GM12878 (cell line): ENCODE data around the gene RNF220.

Experiments used
- CHD2 ChIP-seq: IDR thresholded peaks from 2 replicates; pipeline ENCODE4 v1.6.1; 2011; ENCODE audit warnings: low read depth, low read length, improper control_type of control experiment, borderline replicate concordance
- CTCF ChIP-seq, 3 experiments: IDR thresholded peaks in 2 of 3; conservative IDR thresholded peaks in 1 of 3; 2 replicates each; pipeline ENCODE4 v1.5.1; 2011; ENCODE audit warnings: low read depth in 3 of 3, low read length in 3 of 3, mild to moderate bottlenecking in 3 of 3, control low read depth in 2 of 3, moderate library complexity in 2 of 3, inconsistent platforms in 1 of 3, mixed read lengths in 1 of 3; ENCODE audit not compliant: control insufficient read depth in 2 of 3, insufficient read depth in 1 of 3; ENCODE audit errors: extremely low read depth in 1 of 3
- EGR1 ChIP-seq, 2 experiments: IDR thresholded peaks; 1 replicate in 1 of 2; 2 replicates in 1 of 2; pipeline ENCODE4 v1.6.1; 2011 to 2012; ENCODE audit warnings: low read depth in 2 of 2, low read length in 2 of 2, borderline replicate concordance in 1 of 2, mild to moderate bottlenecking in 1 of 2, moderate library complexity in 1 of 2
- EP300 ChIP-seq, 2 experiments: fragments of 150-350 bp in 1 of 2; IDR thresholded peaks; 2 replicates each; pipeline ENCODE4 v1.6.1; 2011 to 2012; ENCODE audit warnings: low read depth in 2 of 2, low read length in 2 of 2, borderline replicate concordance in 1 of 2, improper control_type of control experiment in 1 of 2, inconsistent platforms in 1 of 2; ENCODE audit not compliant: control insufficient read depth in 1 of 2
- EZH2 ChIP-seq: IDR thresholded peaks from 2 replicates; pipeline ENCODE4 v1.6.1; 2012; ENCODE audit warnings: low read depth, mild to moderate bottlenecking, control low read depth, inconsistent platforms, low read length, borderline replicate concordance; ENCODE audit not compliant: control insufficient read depth
- JUND ChIP-seq: IDR thresholded peaks from 2 replicates; pipeline ENCODE4 v1.6.1; 2012; ENCODE audit warnings: low read depth, mild to moderate bottlenecking, low read length, improper control_type of control experiment, moderate library complexity
- POLR2A ChIP-seq: IDR thresholded peaks from 2 replicates; pipeline ENCODE4 v1.6.1; 2011; ENCODE audit warnings: low read depth, mild to moderate bottlenecking, low read length
- SPI1 ChIP-seq: IDR thresholded peaks from 2 replicates; pipeline ENCODE4 v1.6.1; 2011; ENCODE audit warnings: low read depth, mild to moderate bottlenecking, low read length, moderate library complexity, borderline replicate concordance; ENCODE audit not compliant: insufficient read depth
- TCF3 ChIP-seq: IDR thresholded peaks from 2 replicates; pipeline ENCODE4 v1.6.1; 2012; ENCODE audit warnings: low read depth, mild to moderate bottlenecking, low read length, borderline replicate concordance; ENCODE audit not compliant: insufficient read depth
- TCF7 ChIP-seq: IDR thresholded peaks from 2 replicates; pipeline ENCODE4 v1.6.1; 2014; ENCODE audit warnings: antibody characterized with exemption, borderline replicate concordance
- ZNF207 ChIP-seq: fragments of 450-650 bp; IDR thresholded peaks from 2 replicates; pipeline ENCODE4 v1.6.1; 2014; ENCODE audit warnings: antibody characterized with exemption, mild to moderate bottlenecking, borderline replicate concordance

- TF ChIP-seq POLR2A = no peak
- no peak for TF ChIP-seq CTCF (IDR thresholded peaks at IDR 0.05 in 2 of 3, conservative IDR thresholded peaks at IDR 0.05 in 1 of 3; ENCODE audit: control insufficient read depth in 2 of 3, extremely low read depth in 1 of 3, insufficient read depth in 1 of 3, low read depth in 3 of 3, low read length in 3 of 3)
- no peak for TF ChIP-seq EZH2
- no peak for TF ChIP-seq CHD2
- TF ChIP-seq TCF3 = no peak
- TF ChIP-seq TCF7 = no peak
- no peak for TF ChIP-seq EGR1 (IDR thresholded peaks at IDR 0.05; ENCODE audit: borderline replicate concordance in 1 of 2, low read depth in 2 of 2, low read length in 2 of 2)
- TF ChIP-seq SPI1 = peak; percentile 54; the same call in 1 of the 2 replicates
- TF ChIP-seq EP300 (IDR thresholded peaks at IDR 0.05; ENCODE audit: borderline replicate concordance in 1 of 2, control insufficient read depth in 1 of 2, low read depth in 2 of 2, low read length in 2 of 2) = no peak
- TF ChIP-seq ZNF207 = no peak
- TF ChIP-seq JUND = no peak
Measured at GRCh38 chr1:44389437-44389836, 15.6 kb upstream of the RNF220 start.
